Measurements from ENCODE around the gene BRF1. TPM values are rescaled to one million over a fixed set of nuclear protein-coding genes. Genes with fewer than 3 reads are reported as not detected.

Gene BRF1
- total and polyA plus RNA-seq, 2 of the 8 experiments (the other 6 are each of a cell fraction or from before 2014, with no cell fraction given): 7.7 to 18.3 TPM

DNA sequence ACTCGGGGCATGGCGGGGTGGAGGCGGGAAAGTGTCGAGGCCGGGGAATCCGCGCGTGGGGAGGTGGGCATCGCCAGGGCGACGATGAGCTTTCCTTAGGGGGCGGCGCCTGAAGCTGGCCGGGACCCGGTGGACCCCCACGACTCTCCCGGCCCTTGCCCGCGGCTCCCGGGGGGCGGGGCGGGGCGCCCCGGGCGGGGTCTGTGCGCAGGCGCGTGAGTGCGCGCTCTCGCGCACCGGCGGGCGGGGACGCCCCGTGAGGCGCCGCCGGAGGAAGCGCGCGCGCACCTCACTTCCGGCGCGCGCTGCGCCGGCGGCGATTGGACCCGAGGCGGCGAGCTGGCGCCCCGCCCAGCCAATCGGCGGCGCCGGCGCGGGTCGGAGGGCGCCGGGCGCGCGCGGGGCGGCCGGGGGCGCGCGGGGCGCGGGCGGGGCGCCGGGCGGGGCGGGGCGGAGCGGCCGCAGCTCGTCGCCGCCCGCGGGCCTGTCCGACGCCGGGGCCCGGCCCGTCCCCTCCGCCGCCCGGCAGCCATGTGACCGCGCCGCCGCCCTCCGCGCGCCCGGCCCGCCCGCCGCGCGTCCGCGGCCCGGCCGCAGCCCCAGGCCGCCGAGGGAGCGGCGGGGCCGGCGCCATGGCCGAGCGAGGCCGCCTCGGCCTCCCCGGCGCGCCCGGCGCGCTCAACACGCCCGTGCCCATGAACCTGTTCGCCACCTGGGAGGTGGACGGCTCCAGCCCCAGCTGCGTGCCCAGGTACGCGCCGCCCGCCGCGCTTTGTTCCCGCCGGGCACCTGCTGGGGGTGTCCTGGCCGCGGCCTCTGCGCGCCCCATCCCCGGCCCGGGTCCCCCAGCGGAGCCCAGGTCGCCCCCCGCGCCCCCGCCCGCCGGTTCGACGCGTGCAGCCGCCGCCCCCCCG, 13.7 kb upstream of the BRF1 start, which contains the start of gene PACS2:
Gene PACS2, plus strand, starts transcription at position 462 of the 914 bp plus-strand sequence. Its CDS starts 171 bp downstream, at position 633.
- Histone ChIP-seq H3K4me2 (ENCODE audit: insufficient read depth in 1 of 2, low read depth in 2 of 2, low read length in 2 of 2) (peak within 1 kb of the TSS; percentile 82 to 94), H3K4ac (replicated peaks; ENCODE audit: insufficient read length, low read depth, low read length) (peak within 1 kb of the TSS; percentile 85), H2BK120ac (replicated peaks; ENCODE audit: low read depth, low read length) (no peak within 1 kb of the TSS), H3K9me3 (ENCODE audit: insufficient read depth in 2 of 2, low read depth in 1 of 2, low read length in 1 of 2) (no peaks in the 10 kb centered on the region), H3K23me2 (ENCODE audit: low read depth, low read length) (peaks cover 7% of the 10 kb centered on the region; the same call in 1 of the 2 replicates), H3K79me2 (ENCODE audit: control insufficient read depth in 1 of 2, insufficient read depth in 2 of 2, low read length in 2 of 2) (peaks cover 7 to 34% of the 10 kb centered on the region in 2 experiments; a peak in 3 of 4 replicates), H2BK15ac (ENCODE audit: low read length) (no peak within 1 kb of the TSS), H2BK5ac (ENCODE audit: low read depth, low read length) (peak within 1 kb of the TSS; percentile 44; the same call in 1 of the 2 replicates), H3K9ac (replicated peaks in 1 of 4; ENCODE audit: extremely low read depth in 1 of 4, low read depth in 3 of 4, low read length in 3 of 4) (peak within 1 kb of the TSS in 2 of 4 experiments; percentile 8 to 34; a peak in 4 of 7 replicates), H3K79me1 (ENCODE audit: low read depth, low read length) (peaks cover 16% of the 10 kb centered on the region), H3K36me3 (ENCODE audit: control insufficient read depth in 2 of 4, insufficient read depth in 4 of 4, low read length in 3 of 4) (no peaks in the 10 kb centered on the region), H4K5ac (ENCODE audit: insufficient read length, low read depth, low read length) (peak within 1 kb of the TSS; percentile 86), H3K23ac (ENCODE audit: insufficient read length) (no peak within 1 kb of the TSS), H4K91ac (replicated peaks; ENCODE audit: insufficient read length, low read length) (peak within 1 kb of the TSS; percentile 81), H3K18ac (ENCODE audit: extremely low read depth, low read length) (peak within 1 kb of the TSS; percentile 36), H3K4me1 (replicated peaks in 1 of 4; ENCODE audit: control insufficient read depth in 3 of 4, insufficient read depth in 4 of 4, low read length in 3 of 4) (peaks cover 0 to 16% (median 9%) of the 10 kb centered on the region in 4 experiments; a peak in 6 of 7 replicates), H4K20me1 (replicated peaks in 1 of 2; ENCODE audit: control insufficient read depth in 1 of 2, insufficient read depth in 2 of 2, low read length in 2 of 2) (peaks cover 7 to 24% of the 10 kb centered on the region in 2 experiments), H2AFZ (ENCODE audit: low read length) (peak within 1 kb of the TSS; percentile 43; the same call in 1 of the 2 replicates), H3K14ac (ENCODE audit: insufficient read length) (no peak within 1 kb of the TSS), H4K8ac (ENCODE audit: extremely low read depth, insufficient read depth, low read length) (peak within 1 kb of the TSS; percentile 62), H2BK12ac (ENCODE audit: low read depth, low read length) (peak within 1 kb of the TSS; percentile 43; the same call in 1 of the 2 replicates), H2BK20ac (ENCODE audit: low read length) (no peak within 1 kb of the TSS), H3K56ac (replicated peaks; ENCODE audit: insufficient read length, low read depth, low read length) (no peak within 1 kb of the TSS), H2AK5ac (ENCODE audit: low read depth, low read length) (no peak within 1 kb of the TSS; the same call in 1 of the 2 replicates), H3K27ac (ENCODE audit: low read depth, low read length) (no peak within 1 kb of the TSS), H3K27me3 (replicated peaks in 1 of 4; ENCODE audit: control insufficient read depth in 3 of 4, extremely low read depth in 1 of 4, insufficient read depth in 3 of 4, low read length in 3 of 4) (peaks cover 0 to 4% (median 0%) of the 10 kb centered on the region in 4 experiments; a peak in 1 of 7 replicates), H3K4me3 (ENCODE audit: extremely low read depth in 1 of 4, insufficient read depth in 2 of 4, low read depth in 3 of 4, low read length in 4 of 4) (peak within 1 kb of the TSS; percentile 60 to 78 (median 74))
- POLR2A ChIA-PET (ENCODE audit: partially characterized antibody): interaction anchor here (0.6 to 1.2 kb wide), 7 partner anchors 9 to 97 kb away, joined by 3 to 4 read pairs (median 3); no protein-coding TSS in a partner anchor
- TF ChIP-seq NRF1 (IDR thresholded peaks at IDR 0.05; ENCODE audit: low read depth, low read length) (peak; percentile 58), PHF8 (conservative IDR thresholded peaks at IDR 0.05; ENCODE audit: low read depth, low read length) (peak; percentile 21; the same call in 1 of the 2 replicates), ASH2L (IDR thresholded peaks at IDR 0.05; ENCODE audit: low read length) (peak; percentile 45), GABPA (IDR thresholded peaks at IDR 0.05; ENCODE audit: borderline replicate concordance, insufficient read depth, low read length) (peak; percentile 43; the same call in 1 of the 2 replicates), SIRT6 (IDR thresholded peaks at IDR 0.05; ENCODE audit: low read length) (no peak), KDM1A (IDR thresholded peaks at IDR 0.05; ENCODE audit: borderline replicate concordance, low read length) (no peak), EGR1 (IDR thresholded peaks at IDR 0.05; ENCODE audit: borderline replicate concordance, low read depth, low read length) (no peak), KDM4A (IDR thresholded peaks at IDR 0.05; ENCODE audit: low read depth, low read length, severe bottlenecking) (peak; percentile 31)
- TF ChIP-seq, protein P1, sequence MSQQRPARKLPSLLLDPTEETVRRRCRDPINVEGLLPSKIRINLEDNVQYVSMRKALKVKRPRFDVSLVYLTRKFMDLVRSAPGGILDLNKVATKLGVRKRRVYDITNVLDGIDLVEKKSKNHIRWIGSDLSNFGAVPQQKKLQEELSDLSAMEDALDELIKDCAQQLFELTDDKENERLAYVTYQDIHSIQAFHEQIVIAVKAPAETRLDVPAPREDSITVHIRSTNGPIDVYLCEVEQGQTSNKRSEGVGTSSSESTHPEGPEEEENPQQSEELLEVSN (IDR thresholded peaks at IDR 0.05): peak; percentile 64
- DNase-seq (ENCODE audit: low read depth in 1 of 2, low spot score in 2 of 2) (peak; percentile 36 to 85), FAIRE-seq (no peak)
- 1% methylated on average over 17 of the region's 163 CpGs; no CpG with 5 or more reads in 1 of the 2 experiments for WGBS, 2 experiments (ENCODE audit: extremely low coverage in 1 of 2, insufficient coverage in 1 of 2, insufficient read length in 1 of 2, insufficient replicate concordance in 2 of 2, low coverage in 1 of 2, low lambda C conversion rate in 2 of 2, missing lambda C conversion rate in 1 of 2)
- CTCF ChIA-PET (ENCODE audit: partially characterized antibody): interaction anchor here (0.5 to 1.6 kb wide), 8 partner anchors 9 to 176 kb away, joined by 3 to 5 read pairs (median 3); partner anchors contain the start of gene JAG2
